Activated naive CD8-positive, alpha-beta T cell treated with anti-CD3 and anti-CD28 coated beads, Interleukin-2, amount 10 ng/mL, durations not matched to agents 7 days and 5 days (primary cell): ENCODE data around the gene KDM5B. TPM values are rescaled to one million over a fixed set of nuclear protein-coding genes. Genes with fewer than 3 reads are reported as not detected.
"Not testable (repeated sequence)": the region's sequence is repeated elsewhere in the genome, so short reads cannot be mapped to it uniquely, and the experiment has no call there.

Experiments
- ATAC-seq: fragments of 150-1000 bp; cut with Tn5 transposase; one replicate; pipeline ENCODE4 v1.10.0; 2021; ENCODE audit warnings: low read depth, moderate library complexity
- POLR2A ChIA-PET: fragments of 350-600 bp; sonication (Branson Sonifier 250); formaldehyde crosslinking; loops from one replicate; lab custom pipeline; 2021; ENCODE audit warnings: antibody characterized with exemption; lab: Charles Lee
- DNase-seq: peaks from one replicate; pipeline ENCODE4 v3.0.0; 2021
- H3K27ac Mint-ChIP-seq: one replicate; pipeline ENCODE4 v1.8.0; 2022; ENCODE audit warnings: mild to moderate bottlenecking, mixed read lengths
- H3K27me3 Mint-ChIP-seq: one replicate; pipeline ENCODE4 v1.8.0; 2022; ENCODE audit warnings: mild to moderate bottlenecking, moderate library complexity, mixed read lengths
- H3K36me3 Mint-ChIP-seq: one replicate; pipeline ENCODE4 v1.8.0; 2021; ENCODE audit warnings: mild to moderate bottlenecking, mixed read lengths
- H3K4me1 Mint-ChIP-seq: one replicate; pipeline ENCODE4 v1.8.0; 2021; ENCODE audit warnings: mixed read lengths
- H3K4me3 Mint-ChIP-seq: one replicate; pipeline ENCODE4 v1.8.0; 2022; ENCODE audit warnings: mild to moderate bottlenecking, moderate library complexity, mixed read lengths
- H3K9me3 Mint-ChIP-seq: one replicate; pipeline ENCODE4 v1.8.0; 2021; ENCODE audit warnings: mixed read lengths
- total RNA-seq, 2 experiments: library from RNA; stranded (reverse); gene quantifications; one replicate each; pipeline ENCODE4 v1.2.3, GENCODE V29; 2021

The KDM5B gene
- total RNA-seq, 2 experiments from 2014 or later: 45.2 to 55.5 TPM

GRCh38 chr1:202794931-202795330 is 13.3 kb downstream of the KDM5B start:
- POLR2A ChIA-PET, H3K36me3 Mint-ChIP-seq, DNase-seq, H3K9me3 Mint-ChIP-seq, ATAC-seq, H3K27ac Mint-ChIP-seq, H3K4me3 Mint-ChIP-seq, H3K27me3 Mint-ChIP-seq: not testable (repeated sequence)
- peaks cover 16% of the 10 kb centered on the region for H3K4me1 Mint-ChIP-seq

- H3K4me3 Mint-ChIP-seq: no peak overlapping the region
- peaks cover 16% of the 10 kb centered on the region for H3K4me1 Mint-ChIP-seq
These were observed 14.0 kb downstream of the KDM5B start for GRCh38 chr1:202794051-202794740.

GRCh38 chr1:202791077-202791747 is 17.0 kb downstream of the KDM5B start:
- Mint-ChIP-seq H3K27ac (no peak overlapping the region), H3K36me3 (peaks cover 16% of the 10 kb centered on the region)
- POLR2A ChIA-PET: no interaction called here

More at GRCh38 chr1:202794051-202794740, 14.0 kb downstream of the KDM5B start:
- Mint-ChIP-seq H3K27me3 (no peaks in the 10 kb centered on the region), H3K27ac (no peak overlapping the region), H3K9me3 (no peaks in the 10 kb centered on the region), H3K36me3 (peaks cover 8% of the 10 kb centered on the region)
- DNase-seq (no peak), ATAC-seq (no peak)
- POLR2A ChIA-PET: no interaction called here

GRCh38 chr1:202788800-202789199 is 19.4 kb downstream of the KDM5B start:
- H3K27me3 Mint-ChIP-seq: no peaks in the 10 kb centered on the region
- H3K36me3 Mint-ChIP-seq: peaks cover 13% of the 10 kb centered on the region
- H3K4me3 Mint-ChIP-seq: no peak overlapping the region
- POLR2A ChIA-PET: no interaction called here
- H3K27ac Mint-ChIP-seq: no peak overlapping the region
- DNase-seq (no peak), ATAC-seq (no peak)
- H3K4me1 Mint-ChIP-seq: peaks cover 6% of the 10 kb centered on the region
- H3K9me3 Mint-ChIP-seq: no peaks in the 10 kb centered on the region

More at GRCh38 chr1:202791077-202791747, 17.0 kb downstream of the KDM5B start:
- Mint-ChIP-seq H3K4me3 (no peak overlapping the region), H3K27me3 (no peaks in the 10 kb centered on the region), H3K9me3 (no peaks in the 10 kb centered on the region), H3K4me1 (peaks cover 10% of the 10 kb centered on the region)
- DNase-seq (no peak), ATAC-seq (no peak)

- Mint-ChIP-seq H3K27me3 (no peaks in the 10 kb centered on the region), H3K4me1 (peaks cover 10% of the 10 kb centered on the region), H3K27ac (no peak overlapping the region), H3K36me3 (peaks cover 13% of the 10 kb centered on the region), H3K4me3 (no peak overlapping the region), H3K9me3 (no peaks in the 10 kb centered on the region)
- no peak for ATAC-seq
- POLR2A ChIA-PET: interaction anchor here (0.7 kb wide), 1 partner anchor 442 kb away, joined by 3 read pairs; the partner anchor contains the start of gene CHIT1
- no peak for DNase-seq
These were observed 21.4 kb downstream of the KDM5B start for GRCh38 chr1:202786804-202787203.

GRCh38 chr1:202781180-202781579 is 27.0 kb downstream of the KDM5B start:
- Mint-ChIP-seq H3K4me1 (peaks cover 7% of the 10 kb centered on the region), H3K36me3 (peaks cover 4% of the 10 kb centered on the region), H3K27ac (no peak overlapping the region), H3K27me3 (no peaks in the 10 kb centered on the region), H3K9me3 (no peaks in the 10 kb centered on the region), H3K4me3 (no peak overlapping the region)
- no peak for ATAC-seq
- POLR2A ChIA-PET: interaction anchor here (1.2 kb wide), 1 partner anchor 15 kb away, joined by 3 read pairs; no protein-coding TSS in a partner anchor
- no peak for DNase-seq

GRCh38 chr1:202770135-202770534 is 38.1 kb downstream of the KDM5B start:
- Mint-ChIP-seq H3K4me3 (no peak overlapping the region), H3K27ac (no peak overlapping the region), H3K9me3 (no peaks in the 10 kb centered on the region), H3K4me1 (peaks cover 3% of the 10 kb centered on the region), H3K36me3 (peaks cover 32% of the 10 kb centered on the region), H3K27me3 (no peaks in the 10 kb centered on the region)
- POLR2A ChIA-PET: no interaction called here
- no peak for ATAC-seq
- DNase-seq: no peak

- H3K27me3 Mint-ChIP-seq: no peaks in the 10 kb centered on the region
- no peaks in the 10 kb centered on the region for H3K9me3 Mint-ChIP-seq
- POLR2A ChIA-PET: no interaction called here
- H3K4me3 Mint-ChIP-seq: no peak overlapping the region
- ATAC-seq: no peak
- no peak overlapping the region for H3K27ac Mint-ChIP-seq
- peaks cover 6% of the 10 kb centered on the region for H3K4me1 Mint-ChIP-seq
- DNase-seq: no peak
- peaks cover 22% of the 10 kb centered on the region for H3K36me3 Mint-ChIP-seq
These were observed 42.5 kb downstream of the KDM5B start for GRCh38 chr1:202765721-202766120.

GRCh38 chr1:202762019-202762418 is 46.2 kb downstream of the KDM5B start:
- ATAC-seq (no peak), DNase-seq (no peak)
- Mint-ChIP-seq H3K9me3 (no peaks in the 10 kb centered on the region), H3K27me3 (no peaks in the 10 kb centered on the region), H3K4me3 (no peak overlapping the region), H3K4me1 (peaks cover 3% of the 10 kb centered on the region), H3K36me3 (peaks cover 21% of the 10 kb centered on the region), H3K27ac (peak overlapping the region; percentile 6)
- POLR2A ChIA-PET: no interaction called here

GRCh38 chr1:202760589-202760988 is 47.6 kb downstream of the KDM5B start:
- Mint-ChIP-seq H3K4me3 (no peak overlapping the region), H3K4me1 (peaks cover 3% of the 10 kb centered on the region), H3K9me3 (no peaks in the 10 kb centered on the region), H3K27me3 (no peaks in the 10 kb centered on the region), H3K27ac (no peak overlapping the region), H3K36me3 (peaks cover 26% of the 10 kb centered on the region)
- ATAC-seq (no peak), DNase-seq (no peak)
- POLR2A ChIA-PET: no interaction called here

GRCh38 chr1:202756391-202756790 is 51.8 kb downstream of the KDM5B start:
- Mint-ChIP-seq H3K4me1 (peaks cover 1% of the 10 kb centered on the region), H3K27ac (no peak overlapping the region), H3K9me3 (no peaks in the 10 kb centered on the region), H3K4me3 (no peak overlapping the region), H3K36me3 (peaks cover 39% of the 10 kb centered on the region), H3K27me3 (no peaks in the 10 kb centered on the region)
- ATAC-seq (no peak), DNase-seq (no peak)
- POLR2A ChIA-PET: interaction anchor here (0.5 kb wide), 1 partner anchor 16 kb away, joined by 3 read pairs; no protein-coding TSS in a partner anchor

- no peak overlapping the region for H3K4me3 Mint-ChIP-seq
- no peaks in the 10 kb centered on the region for H3K9me3 Mint-ChIP-seq
- peaks cover 37% of the 10 kb centered on the region for H3K36me3 Mint-ChIP-seq
- no peak for ATAC-seq
- no peaks in the 10 kb centered on the region for H3K27me3 Mint-ChIP-seq
- no peak overlapping the region for H3K27ac Mint-ChIP-seq
- no peak for DNase-seq
- POLR2A ChIA-PET: no interaction called here
- H3K4me1 Mint-ChIP-seq: no peaks in the 10 kb centered on the region
These were observed 53.9 kb downstream of the KDM5B start for GRCh38 chr1:202754293-202754692.

GRCh38 chr1:202752774-202753173 is 55.4 kb downstream of the KDM5B start:
- Mint-ChIP-seq H3K4me3 (no peak overlapping the region), H3K27ac (no peak overlapping the region), H3K27me3 (no peaks in the 10 kb centered on the region)

GRCh38 chr1:202750761-202751160 is 57.5 kb downstream of the KDM5B start:
- POLR2A ChIA-PET: no interaction called here
- no peak for DNase-seq
- H3K4me1 Mint-ChIP-seq: no peaks in the 10 kb centered on the region
- no peaks in the 10 kb centered on the region for H3K9me3 Mint-ChIP-seq
- H3K4me3 Mint-ChIP-seq: no peak overlapping the region
- no peak for ATAC-seq
- no peaks in the 10 kb centered on the region for H3K27me3 Mint-ChIP-seq
- H3K36me3 Mint-ChIP-seq: peaks cover 34% of the 10 kb centered on the region
- H3K27ac Mint-ChIP-seq: no peak overlapping the region

More at GRCh38 chr1:202752774-202753173, 55.4 kb downstream of the KDM5B start:
- Mint-ChIP-seq H3K4me1 (no peaks in the 10 kb centered on the region), H3K9me3 (no peaks in the 10 kb centered on the region), H3K36me3 (peaks cover 36% of the 10 kb centered on the region)
- ATAC-seq (no peak), DNase-seq (no peak)
- POLR2A ChIA-PET: interaction anchor here (0.7 kb wide), 1 partner anchor 411 kb away, joined by 5 read pairs; the partner anchor contains the start of gene UBE2T
